Ramos (cell line): ENCODE results near the gene NAA10.
"Not testable (repeated sequence)": the region's sequence is repeated elsewhere in the genome, so short reads cannot be mapped to it uniquely, and the experiment has no call there.

Experiments used
- in situ Hi-C: fragments of 300-500 bp; cut with MboI; formaldehyde crosslinking; loops from one replicate; pipeline ENCODE4 v1.14.3; 2022; ENCODE audit warnings: low sequenced_read_pairs; ENCODE audit not compliant: unreplicated experiment

NAA10 gene

GRCh38 chrX:153934762-153935325 is at the start of gene NAA10:
Gene NAA10, minus strand, starts transcription at chrX:153935037. Its CDS starts 133 bp downstream, at chrX:153934904.
- in situ Hi-C loops: loop anchor here (10.0 kb wide), 1 partner anchor 140 kb away; the partner anchor contains the start of genes IDH3G and SSR4

- in situ Hi-C loops: no loop called here
Measured at GRCh38 chrX:153983321-153983801, 48.5 kb upstream of the NAA10 start.

- in situ Hi-C loops: no loop called here
Measured at GRCh38 chrX:153981771-153982533, 47.1 kb upstream of the NAA10 start.

DNA sequence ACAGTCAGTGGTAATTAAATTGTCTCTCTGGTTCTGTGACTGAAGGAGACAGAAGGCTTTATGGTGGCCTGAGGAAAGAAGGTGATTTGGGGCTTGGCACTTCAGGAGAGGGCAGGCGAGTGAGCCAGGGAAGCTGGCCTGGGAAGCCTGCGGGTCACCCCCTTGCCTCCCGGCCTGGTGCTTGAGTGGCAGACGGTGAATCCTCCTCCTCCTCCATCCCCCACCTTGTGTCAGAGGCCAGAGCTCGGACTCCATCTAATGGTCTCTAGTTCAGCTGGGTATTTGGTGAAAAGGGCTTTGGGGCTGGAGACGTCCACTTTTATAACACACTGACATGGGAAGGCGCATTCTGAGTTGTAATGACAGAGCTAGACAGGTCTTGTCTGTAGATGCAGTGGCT is 46.4 kb upstream of the NAA10 start:
- in situ Hi-C loops: no loop called here

- in situ Hi-C loops: not testable (repeated sequence)
Measured at GRCh38 chrX:153980394-153980793, 45.6 kb upstream of the NAA10 start.

DNA sequence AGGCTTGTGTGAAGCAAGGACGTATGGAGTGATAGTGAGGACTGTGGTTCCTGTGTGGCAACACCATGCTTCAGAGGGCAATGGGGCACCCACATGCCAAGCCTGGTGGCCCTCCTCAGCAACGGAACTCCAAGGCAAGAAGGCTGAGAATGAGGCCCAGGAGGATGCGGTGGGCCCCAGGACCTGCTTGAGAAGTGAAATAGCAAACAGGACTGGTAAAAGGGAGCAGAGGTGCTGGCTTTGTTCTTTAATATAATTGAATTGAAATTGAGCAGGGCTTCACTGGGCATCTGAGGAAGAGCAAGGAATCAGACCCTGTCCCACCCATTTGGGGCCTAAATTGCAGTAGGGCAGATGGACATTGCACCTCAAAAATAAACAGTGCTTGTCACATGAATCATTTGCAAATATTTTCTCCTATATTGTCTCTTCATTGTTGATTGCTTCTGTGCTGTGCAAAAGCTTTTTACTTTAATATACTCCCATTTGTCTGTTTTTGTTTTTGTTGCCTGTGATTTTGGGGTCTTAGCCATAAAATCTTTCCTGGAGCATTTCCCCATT is 40.0 kb upstream of the NAA10 start:
- in situ Hi-C loops: no loop called here

GRCh38 chrX:153974003-153974725 is 39.3 kb upstream of the NAA10 start:
- in situ Hi-C loops: no loop called here

- in situ Hi-C loops: no loop called here
Measured at GRCh38 chrX:153973127-153974002, 38.5 kb upstream of the NAA10 start.

GRCh38 chrX:153972368-153973126 is 37.7 kb upstream of the NAA10 start, which contains the start of gene TMEM187:
Gene TMEM187, plus strand, starts transcription at chrX:153972754. Its CDS starts 9,309 bp downstream, at chrX:153982063.
- in situ Hi-C loops: no loop called here

DNA sequence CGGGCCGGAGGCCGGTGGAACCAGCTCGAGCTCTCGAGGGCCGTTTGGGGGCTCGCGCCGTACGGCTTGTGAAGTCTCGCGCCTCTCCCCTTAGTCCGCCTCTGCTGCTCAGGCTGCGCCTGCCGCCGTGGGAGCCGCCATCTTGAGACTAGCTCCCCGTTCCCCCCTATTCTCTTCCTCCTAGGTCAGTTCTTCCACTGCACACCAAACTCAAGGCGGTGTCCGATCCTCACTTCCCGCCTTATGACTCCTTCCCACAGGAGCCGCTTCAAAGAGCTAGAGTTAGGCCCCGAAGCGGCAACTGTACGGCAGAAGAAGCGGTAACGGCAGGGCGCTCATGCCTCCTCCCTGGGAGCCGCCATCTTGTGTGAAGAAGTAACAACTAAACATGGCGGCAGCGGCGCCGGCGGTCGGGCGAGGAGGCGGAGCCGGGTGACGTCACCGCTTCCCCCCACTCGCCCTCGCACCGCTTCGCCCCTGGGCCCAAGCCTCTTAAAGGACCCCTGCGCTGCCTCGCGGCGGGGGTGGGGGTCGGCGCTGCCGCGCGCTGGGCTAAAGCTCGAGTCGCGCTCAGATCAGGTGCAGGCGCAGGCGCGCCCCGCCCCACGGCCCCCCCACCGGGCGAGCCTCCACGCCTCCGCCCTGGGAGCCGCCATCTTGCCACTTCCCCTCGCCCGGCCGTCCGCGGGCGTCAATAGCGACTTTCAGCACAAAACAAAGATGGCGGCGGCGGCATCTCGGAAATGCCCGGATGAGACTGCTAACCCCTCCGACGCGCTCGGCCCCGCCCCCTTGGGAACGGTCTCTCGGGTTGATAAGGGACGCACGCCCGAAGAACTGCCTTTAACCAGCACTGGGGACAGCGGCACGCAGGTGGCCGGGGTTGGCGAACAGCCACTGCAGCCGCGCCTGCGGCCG is 36.9 kb upstream of the NAA10 start, which contains the start of gene HCFC1:
HCFC1 (minus strand) TSS at position 369 of the 918 bp plus-strand sequence. CDS start 978 bp downstream, outside the sequence.
- in situ Hi-C loops: no loop called here

DNA sequence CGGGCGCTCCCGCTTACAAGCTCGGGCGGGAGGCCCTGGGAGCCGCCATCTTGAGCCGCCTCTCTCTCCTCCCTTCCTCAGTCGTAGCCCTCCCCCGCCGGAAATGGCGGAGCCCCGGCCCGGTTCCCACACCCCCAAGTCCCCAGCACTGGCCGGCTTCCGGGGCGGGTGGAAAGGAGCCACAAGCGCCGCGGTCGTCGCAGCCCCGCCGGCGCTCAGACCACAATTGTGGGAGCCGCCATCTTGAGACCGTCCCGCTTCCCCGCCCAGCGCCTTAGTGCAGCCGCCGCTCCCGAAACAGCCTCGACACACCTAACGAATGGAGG is 36.2 kb upstream of the NAA10 start:
- in situ Hi-C loops: no loop called here

- in situ Hi-C loops: no loop called here
Measured at GRCh38 chrX:153970357-153971123, 35.7 kb upstream of the NAA10 start.

GRCh38 chrX:153969904-153970356 is 35.1 kb upstream of the NAA10 start:
- in situ Hi-C loops: no loop called here

- in situ Hi-C loops: no loop called here
Measured at GRCh38 chrX:153969125-153969903, 34.5 kb upstream of the NAA10 start.

DNA sequence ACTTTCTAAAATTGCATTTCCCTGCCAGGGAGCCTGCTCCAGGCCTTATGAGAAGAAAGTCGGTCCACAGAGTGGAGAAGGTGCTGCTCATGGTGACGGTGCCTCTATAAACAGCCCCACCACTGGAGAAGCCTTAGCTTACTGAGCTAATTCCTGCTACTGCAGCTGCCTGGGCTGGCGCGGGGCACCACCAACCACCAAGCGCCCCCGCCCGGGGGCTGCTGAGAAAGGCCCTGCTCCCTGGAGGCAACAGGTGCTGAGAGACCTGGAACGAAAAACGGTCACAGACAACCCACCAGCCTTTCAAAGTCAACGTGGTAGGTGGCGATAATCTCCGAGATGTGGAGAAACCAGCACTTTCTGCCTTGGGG is 33.9 kb upstream of the NAA10 start:
- in situ Hi-C loops: no loop called here

GRCh38 chrX:153968255-153968654 is 33.4 kb upstream of the NAA10 start:
- in situ Hi-C loops: no loop called here
